Common myeloid progenitor, CD34-positive (primary cell): ENCODE data around the gene ZAR1L. TPM values are rescaled to one million over a fixed set of nuclear protein-coding genes. Genes with fewer than 3 reads are reported as not detected.
A peak's percentile ranks its signal among the peaks of the same experiment; 100 is the strongest.
"Not testable (repeated sequence)": the region's sequence is repeated elsewhere in the genome, so short reads cannot be mapped to it uniquely, and the experiment has no call there.

Source experiments
- CTCF ChIA-PET: fragments of 350-600 bp; sonication (Branson Sonifier 250); formaldehyde crosslinking; loops from one replicate; lab custom pipeline; 2021; ENCODE audit warnings: antibody characterized with exemption; lab: Charles Lee
- POLR2A ChIA-PET: fragments of 350-600 bp; sonication (Branson Sonifier 250); formaldehyde crosslinking; loops from one replicate; lab custom pipeline; 2021; ENCODE audit warnings: antibody characterized with exemption; lab: Charles Lee
- DNase-seq, 3 donors: peaks; one replicate each; pipeline versions ENCODE4 v3.0.0 to v3.0.0-alpha.2; 2013
- H3K27ac ChIP-seq, 2 experiments: 1 replicate in 1 of 2; 2 replicates in 1 of 2; pipeline ENCODE4 v1.7.0; 2013; ENCODE audit warnings: inconsistent platforms in 2 of 2, low read length in 2 of 2, mild to moderate bottlenecking in 2 of 2, low read depth in 1 of 2, moderate library complexity in 1 of 2; ENCODE audit not compliant: severe bottlenecking in 2 of 2, insufficient read depth in 1 of 2, poor library complexity in 1 of 2
- H3K27me3 ChIP-seq, 5 experiments: replicated peaks in 2 of 5; 1 replicate in 3 of 5; 2 replicates in 2 of 5; pipeline versions ENCODE4 v1.6.1 to v1.7.0; 2013; ENCODE audit warnings: low read length in 4 of 5, mild to moderate bottlenecking in 2 of 5, moderate library complexity in 2 of 5, inconsistent platforms in 1 of 5; ENCODE audit not compliant: insufficient read depth in 5 of 5, control insufficient read depth in 4 of 5
- H3K36me3 ChIP-seq, 4 experiments: 1 replicate in 2 of 4; 2 replicates in 2 of 4; pipeline versions ENCODE4 v1.6.1 to v1.7.0; 2013; ENCODE audit warnings: low read length in 3 of 4, control low read depth in 1 of 4, mild to moderate bottlenecking in 1 of 4; ENCODE audit not compliant: control insufficient read depth in 4 of 4, insufficient read depth in 4 of 4
- H3K4me1 ChIP-seq, 4 experiments: 1 replicate in 3 of 4; 2 replicates in 1 of 4; pipeline versions ENCODE4 v1.6.1 to v1.7.1; 2013; ENCODE audit warnings: low read length in 3 of 4, mild to moderate bottlenecking in 3 of 4, control low read depth in 1 of 4, inconsistent platforms in 1 of 4, moderate library complexity in 1 of 4; ENCODE audit not compliant: control insufficient read depth in 4 of 4, insufficient read depth in 4 of 4; ENCODE audit errors: control extremely low read depth in 1 of 4
- H3K4me3 ChIP-seq, 7 experiments: 1 replicate in 4 of 7; 2 replicates in 3 of 7; pipeline versions ENCODE4 v1.5.1 to v1.7.0; 2013; ENCODE audit warnings: mild to moderate bottlenecking in 7 of 7, low read length in 6 of 7, moderate library complexity in 6 of 7, inconsistent platforms in 2 of 7, low read depth in 2 of 7, control low read depth in 1 of 7; ENCODE audit not compliant: insufficient read depth in 4 of 7, control insufficient read depth in 1 of 7; ENCODE audit errors: extremely low read depth in 1 of 7
- H3K9me3 ChIP-seq, 5 experiments: 1 replicate in 4 of 5; 2 replicates in 1 of 5; pipeline versions ENCODE4 v1.6.1 to v1.7.1; 2013; ENCODE audit warnings: low read length in 4 of 5, mild to moderate bottlenecking in 2 of 5, inconsistent platforms in 1 of 5, low read depth in 1 of 5, moderate library complexity in 1 of 5; ENCODE audit not compliant: control insufficient read depth in 4 of 5, insufficient read depth in 2 of 5; ENCODE audit errors: control extremely low read depth in 1 of 5
- WGBS: methylation state at CpG from one replicate; pipeline ENCODE4 v1.1.5; 2013; ENCODE audit not compliant: insufficient coverage; 5-methylcytosine and 5-hydroxymethylcytosine counted together
- polyA plus RNA-seq: library from polyadenylated mRNA; unstranded; fragments of 120-200 nt; gene quantifications from one replicate; pipeline ENCODE4 v1.2.1, GENCODE V29; 2013

ZAR1L gene
- 0.08 TPM for polyA plus RNA-seq

GRCh38 chr13:32315238-32316027 is at the start of gene ZAR1L, which contains the start of gene BRCA2:
TSS of gene ZAR1L (minus strand) at chr13:32315363. CDS start at chr13:32311925, 3,438 bp downstream.
TSS of gene BRCA2 (plus strand) at chr13:32315508. CDS start at chr13:32316461, 953 bp downstream.
- Histone ChIP-seq H3K27me3 (no peaks in the 10 kb centered on the region), H3K9me3 (no peaks in the 10 kb centered on the region), H3K27ac (peak within 1 kb of the TSS; percentile 98 to 99), H3K4me1 (peaks cover 9 to 22% (median 21%) of the 10 kb centered on the region in 4 experiments), H3K36me3 (peaks cover 0 to 13% (median 3%) of the 10 kb centered on the region in 4 experiments), H3K4me3 (peak within 1 kb of the TSS; percentile 63 to 91 (median 88))
- WGBS = 0% methylated on average over 41 of the region's 60 CpGs
- POLR2A ChIA-PET = no interaction called here
- CTCF ChIA-PET = interaction anchor here (0.7 to 1.4 kb wide), 7 partner anchors 13 to 69 kb away, joined by 3 to 4 read pairs (median 3); no protein-coding TSS in a partner anchor
- peak; percentile 91 to 95 (median 94) for DNase-seq

GRCh38 chr13:32362574-32362973 is 47.4 kb upstream of the ZAR1L start:
- POLR2A ChIA-PET = no interaction called here
- no peak for DNase-seq
- no peak overlapping the region for H3K4me3 ChIP-seq
- H3K36me3 ChIP-seq = peaks cover 4 to 26% (median 19%) of the 10 kb centered on the region in 4 experiments
- no peaks in the 10 kb centered on the region for H3K4me1 ChIP-seq
- no CpG with 5 or more reads among the region's 2 CpGs for WGBS
- H3K9me3 ChIP-seq = no peaks in the 10 kb centered on the region
- CTCF ChIA-PET = no interaction called here
- H3K27ac ChIP-seq = no peak overlapping the region
- no peaks in the 10 kb centered on the region for H3K27me3 ChIP-seq

- CTCF ChIA-PET = interaction anchor here (0.9 kb wide), 1 partner anchor 296 kb away, joined by 4 read pairs; no protein-coding TSS in a partner anchor
- H3K4me1 ChIP-seq, H3K9me3 ChIP-seq, POLR2A ChIA-PET, H3K4me3 ChIP-seq, H3K27ac ChIP-seq, DNase-seq, H3K27me3 ChIP-seq: not testable (repeated sequence)
- WGBS = 95% methylated on average over 5 of the region's 8 CpGs
- peaks cover 6 to 30% (median 18%) of the 10 kb centered on the region in 4 experiments for H3K36me3 ChIP-seq
Observed at GRCh38 chr13:32355935-32356334, 40.8 kb upstream of the ZAR1L start.

- Histone ChIP-seq H3K4me3 (no peak overlapping the region), H3K9me3 (no peaks in the 10 kb centered on the region), H3K27me3 (no peaks in the 10 kb centered on the region), H3K27ac (no peak overlapping the region), H3K4me1 (no peaks in the 10 kb centered on the region), H3K36me3 (peaks cover 9 to 33% (median 21%) of the 10 kb centered on the region in 4 experiments)
- ChIA-PET POLR2A (no interaction called here), CTCF (no interaction called here)
- 100% methylated on average over 1 of the region's 1 CpG for WGBS
- no peak for DNase-seq
Observed at GRCh38 chr13:32354040-32354439, 38.9 kb upstream of the ZAR1L start.

- DNase-seq, H3K27me3 ChIP-seq, H3K4me1 ChIP-seq, POLR2A ChIA-PET, H3K4me3 ChIP-seq, H3K9me3 ChIP-seq, H3K27ac ChIP-seq: not testable (repeated sequence)
- CTCF ChIA-PET = interaction anchor here (0.9 kb wide), 1 partner anchor 32 kb away, joined by 4 read pairs; no protein-coding TSS in a partner anchor
- H3K36me3 ChIP-seq = peaks cover 5 to 33% (median 20%) of the 10 kb centered on the region in 4 experiments
- WGBS = 88% methylated on average over 13 of the region's 15 CpGs
Observed at GRCh38 chr13:32350839-32351441, 35.8 kb upstream of the ZAR1L start.

GRCh38 chr13:32347651-32348050 is 32.5 kb upstream of the ZAR1L start:
- CTCF ChIA-PET = interaction anchor here (1.6 kb wide), 1 partner anchor 12 kb away, joined by 4 read pairs; no protein-coding TSS in a partner anchor
- H3K36me3 ChIP-seq = peaks cover 5 to 29% (median 16%) of the 10 kb centered on the region in 4 experiments
- H3K4me1 ChIP-seq = no peaks in the 10 kb centered on the region
- WGBS = no CpG with 5 or more reads among the region's 1 CpG
- H3K4me3 ChIP-seq = no peak overlapping the region
- no peak for DNase-seq
- H3K27me3 ChIP-seq = no peaks in the 10 kb centered on the region
- POLR2A ChIA-PET = no interaction called here
- H3K27ac ChIP-seq = no peak overlapping the region
- no peaks in the 10 kb centered on the region for H3K9me3 ChIP-seq
